ENCODE measurements around the gene ZNF836.

GRCh38 chr19:52212572-52213255 lies 41.3 kb upstream of the ZNF836 start:
- no peak for TF ChIP-seq CTCF (IDR thresholded peaks at IDR 0.05)
- TF ChIP-seq POLR2A (IDR thresholded peaks at IDR 0.05): no peak
